ENCODE data around the gene CSTF2T.

DNA sequence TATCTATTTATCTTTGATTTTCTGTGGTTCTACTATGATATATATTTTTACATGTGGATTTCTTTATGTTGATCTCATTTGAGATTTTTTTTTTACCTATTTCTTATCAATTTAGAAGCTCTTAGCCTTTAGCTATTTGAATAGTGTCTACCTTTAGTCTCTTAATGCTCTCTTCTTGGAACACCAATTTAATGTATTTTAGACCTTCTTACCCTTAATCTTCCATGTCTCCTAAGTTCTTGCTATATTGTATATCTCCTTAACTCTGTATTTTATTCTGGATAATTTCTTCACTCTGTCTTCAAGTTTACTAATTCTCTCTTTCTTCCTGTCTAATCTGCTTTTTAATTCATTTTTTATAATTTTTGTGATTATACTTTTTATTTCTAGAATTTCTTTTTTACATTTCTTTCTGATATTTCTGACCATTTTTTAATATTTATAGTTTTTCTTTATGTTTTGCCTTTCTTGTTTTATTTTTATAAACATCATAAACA, 27.3 kb downstream of the CSTF2T start:
- TF ChIP-seq, protein P1, sequence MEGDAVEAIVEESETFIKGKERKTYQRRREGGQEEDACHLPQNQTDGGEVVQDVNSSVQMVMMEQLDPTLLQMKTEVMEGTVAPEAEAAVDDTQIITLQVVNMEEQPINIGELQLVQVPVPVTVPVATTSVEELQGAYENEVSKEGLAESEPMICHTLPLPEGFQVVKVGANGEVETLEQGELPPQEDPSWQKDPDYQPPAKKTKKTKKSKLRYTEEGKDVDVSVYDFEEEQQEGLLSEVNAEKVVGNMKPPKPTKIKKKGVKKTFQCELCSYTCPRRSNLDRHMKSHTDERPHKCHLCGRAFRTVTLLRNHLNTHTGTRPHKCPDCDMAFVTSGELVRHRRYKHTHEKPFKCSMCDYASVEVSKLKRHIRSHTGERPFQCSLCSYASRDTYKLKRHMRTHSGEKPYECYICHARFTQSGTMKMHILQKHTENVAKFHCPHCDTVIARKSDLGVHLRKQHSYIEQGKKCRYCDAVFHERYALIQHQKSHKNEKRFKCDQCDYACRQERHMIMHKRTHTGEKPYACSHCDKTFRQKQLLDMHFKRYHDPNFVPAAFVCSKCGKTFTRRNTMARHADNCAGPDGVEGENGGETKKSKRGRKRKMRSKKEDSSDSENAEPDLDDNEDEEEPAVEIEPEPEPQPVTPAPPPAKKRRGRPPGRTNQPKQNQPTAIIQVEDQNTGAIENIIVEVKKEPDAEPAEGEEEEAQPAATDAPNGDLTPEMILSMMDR (IDR thresholded peaks at IDR 0.05; ENCODE audit: low read length), result no peak
- TF ChIP-seq EZH2 (IDR thresholded peaks at IDR 0.05; ENCODE audit: borderline replicate concordance, low read length), result no peak
